ENCODE measurements around the gene MYO18B.

Gene MYO18B

DNA sequence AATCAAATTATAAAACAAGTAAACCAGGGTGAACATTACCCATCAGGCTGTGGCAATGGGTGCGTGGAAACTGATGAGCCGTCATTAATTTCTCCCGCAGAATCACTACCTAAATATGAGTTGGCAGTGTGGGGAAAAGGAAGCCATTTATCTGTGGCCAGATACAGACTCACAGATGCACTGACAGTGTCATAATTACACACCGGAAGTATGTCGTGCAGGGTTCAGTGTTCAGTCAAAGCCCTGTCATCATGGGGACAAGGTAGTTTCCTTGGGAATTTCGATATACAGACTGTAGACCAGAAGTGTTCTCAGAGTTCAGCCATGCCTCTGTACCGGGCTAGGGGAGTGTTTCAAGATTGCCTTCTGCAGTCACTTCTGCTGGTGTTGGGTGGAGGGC lies 308.1 kb downstream of the MYO18B start:
- DNase-seq (ENCODE audit: low read depth): no peak

DNA sequence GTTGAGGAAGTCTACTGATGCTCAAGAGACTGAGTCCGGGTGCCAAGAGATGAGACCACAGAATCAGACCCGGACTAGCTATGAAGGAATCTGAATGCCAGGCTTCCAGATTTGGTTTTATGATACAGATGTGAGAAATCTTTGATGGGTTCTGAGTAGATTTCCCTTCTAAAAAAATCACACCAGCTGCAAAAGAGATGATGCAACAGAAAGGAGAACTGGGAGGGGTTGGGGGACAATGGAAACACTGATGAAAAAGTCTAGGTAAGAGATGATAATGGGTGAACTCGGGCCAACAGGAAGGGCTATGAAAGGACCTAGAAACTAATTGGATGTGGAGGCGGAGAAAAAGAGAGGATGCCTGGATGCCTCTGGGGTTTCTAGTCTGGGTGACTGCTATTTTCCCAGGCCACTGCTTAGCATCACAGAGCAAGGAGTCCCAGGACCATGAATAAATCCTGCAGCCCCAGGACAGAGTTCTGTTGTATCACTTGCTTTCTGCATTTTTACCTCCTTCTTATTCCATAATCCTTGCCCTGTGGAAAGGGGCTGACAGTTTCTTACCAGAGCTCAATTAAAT lies 311.8 kb downstream of the MYO18B start:
- DNase-seq (ENCODE audit: low read depth): no peak

DNA sequence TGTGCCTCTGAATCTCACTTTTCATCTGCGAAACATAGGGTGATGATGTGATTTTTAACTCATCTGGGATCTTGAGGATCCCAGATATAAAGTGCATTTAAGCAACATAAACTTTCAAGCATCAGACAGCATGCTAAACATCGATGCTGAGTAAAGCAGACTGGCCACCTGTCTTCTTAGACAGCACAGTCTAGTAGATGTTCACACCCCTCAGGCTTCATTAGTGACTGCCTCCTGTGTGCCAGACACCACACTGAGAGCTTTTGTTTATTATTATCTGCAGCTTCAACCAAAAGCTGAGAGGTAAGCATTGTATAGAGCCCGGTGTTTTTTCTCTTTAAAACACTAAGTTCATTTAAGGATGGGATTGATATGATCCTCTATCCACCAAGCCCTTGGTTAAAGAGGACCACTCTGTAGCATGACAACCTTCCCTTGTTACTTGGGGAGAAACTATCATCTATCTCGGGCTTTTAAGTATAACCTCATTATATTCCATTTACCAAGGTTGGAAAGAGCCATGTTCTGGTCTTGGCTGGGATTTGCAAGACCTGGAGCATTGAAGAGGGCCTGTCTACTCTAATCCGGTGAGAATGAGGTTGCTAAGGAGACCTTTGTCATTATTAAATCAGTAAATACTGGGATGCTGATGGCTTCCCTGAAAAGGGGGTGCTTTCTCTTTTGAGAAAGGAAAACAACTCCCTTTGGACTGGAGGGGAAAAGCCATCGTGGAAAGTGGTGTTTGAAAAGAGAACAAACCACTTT lies 313.0 kb downstream of the MYO18B start:
- no peak for DNase-seq (ENCODE audit: low read depth)

DNA sequence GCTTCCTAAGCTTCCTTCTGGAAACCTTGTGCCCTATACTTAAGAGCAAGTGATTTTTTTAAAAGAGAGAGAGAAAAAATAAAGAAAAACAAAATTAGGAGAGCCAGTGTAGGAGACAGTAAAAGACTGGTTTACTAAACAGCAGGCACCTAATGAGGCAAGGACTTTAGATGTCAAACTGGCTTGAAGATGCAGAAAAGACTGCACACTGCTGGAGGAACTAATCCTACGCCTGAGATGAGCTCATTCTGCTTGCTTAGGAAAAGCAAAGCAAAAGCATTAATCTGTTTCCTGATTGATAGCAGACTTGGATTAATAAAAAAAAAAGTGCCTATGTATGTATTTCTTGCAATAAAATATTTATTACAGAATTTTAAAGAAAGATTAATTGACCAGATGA lies 313.7 kb downstream of the MYO18B start:
- DNase-seq (ENCODE audit: low read depth): no peak

DNA sequence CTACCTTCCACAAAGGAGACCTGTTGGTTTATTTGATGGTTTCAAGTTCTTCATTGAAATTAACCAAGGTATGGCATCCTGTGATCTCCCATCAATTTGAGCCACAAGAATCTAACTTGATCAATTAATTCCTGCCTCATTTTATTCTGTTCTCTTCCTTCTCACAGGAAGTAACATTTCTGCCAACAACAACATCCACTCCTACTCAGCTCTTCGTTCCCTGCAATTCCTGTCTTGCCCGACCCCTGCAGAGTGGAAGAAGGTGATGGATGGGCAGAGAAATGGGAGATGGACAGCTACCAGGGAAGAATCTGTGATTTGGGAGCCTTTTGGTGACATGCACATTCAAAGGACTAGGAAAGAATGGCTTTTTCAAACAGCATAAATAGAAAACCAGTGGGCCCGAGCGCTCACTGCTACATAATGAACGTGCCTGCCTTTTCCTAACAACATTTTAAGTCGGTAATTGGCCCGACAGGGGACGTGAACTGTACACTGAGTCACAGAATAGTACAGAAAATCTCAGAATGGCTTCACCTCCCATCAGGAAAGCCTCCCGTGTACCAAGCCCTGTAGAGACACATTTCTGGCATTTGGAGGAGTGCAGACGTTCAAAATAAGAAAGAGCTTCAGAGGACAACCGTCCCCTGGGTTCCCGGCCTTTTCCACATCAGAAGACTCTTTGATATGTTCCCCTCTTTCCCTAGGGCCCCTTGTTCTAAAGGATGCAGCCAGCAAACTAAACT lies 314.6 kb downstream of the MYO18B start:
- DNase-seq (ENCODE audit: low read depth): no peak

DNA sequence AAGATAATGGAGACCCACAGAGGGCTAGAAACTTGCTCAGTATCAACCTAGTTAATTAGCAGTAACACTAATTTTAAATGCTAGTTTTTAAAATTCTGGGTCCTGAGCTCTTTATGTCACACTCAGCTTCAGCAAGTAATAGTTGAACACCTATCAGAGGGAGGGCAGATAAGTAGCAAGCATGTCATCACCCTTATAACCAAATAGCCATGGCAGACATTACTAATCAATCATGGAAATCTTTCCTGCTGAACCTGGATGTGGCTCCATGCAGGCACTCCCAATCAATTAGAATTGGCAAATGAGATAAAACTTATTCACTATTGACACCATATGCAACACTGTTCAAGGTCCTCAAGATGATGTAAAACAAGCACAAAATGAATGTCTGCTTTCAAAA lies 315.7 kb downstream of the MYO18B start:
- DNase-seq (ENCODE audit: low read depth): no peak

DNA sequence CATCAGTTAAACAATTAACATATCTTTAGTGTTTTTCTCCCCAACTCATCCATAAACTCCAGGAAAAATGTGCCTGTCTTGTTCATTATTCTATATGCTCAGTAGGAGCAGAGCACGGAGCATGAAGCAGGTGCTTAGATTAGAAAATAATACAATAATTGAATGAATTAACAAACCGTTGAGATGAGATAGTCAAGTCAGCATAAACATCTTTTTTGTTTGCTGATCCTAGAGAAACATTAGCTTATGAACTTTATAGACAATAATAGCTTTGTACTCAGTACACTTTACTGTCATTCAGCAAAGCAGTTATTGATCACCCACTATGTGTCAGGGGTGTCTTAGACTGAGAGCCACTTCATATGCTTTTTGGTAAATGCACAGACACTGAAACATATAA lies 322.1 kb downstream of the MYO18B start:
- DNase-seq (ENCODE audit: low read depth): no peak

DNA sequence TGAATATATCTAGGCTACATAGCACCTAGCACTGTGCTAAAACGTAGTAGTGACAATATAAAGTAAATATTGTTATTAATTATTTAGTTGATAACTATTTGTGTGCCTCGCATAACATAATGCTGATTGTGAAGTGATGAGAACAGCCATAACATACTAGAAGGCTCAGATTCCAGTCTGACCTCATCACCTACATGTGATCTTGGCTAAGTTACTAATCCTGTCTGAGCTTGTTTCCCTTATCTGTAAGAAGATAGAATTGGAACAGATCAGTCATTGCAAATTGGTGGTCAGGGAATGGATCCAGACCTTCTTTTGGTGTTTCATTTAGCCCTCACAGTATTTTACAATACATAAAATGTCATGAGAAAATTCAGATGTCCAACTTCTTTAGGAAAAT lies 323.9 kb downstream of the MYO18B start:
- DNase-seq (ENCODE audit: low read depth): no peak

DNA sequence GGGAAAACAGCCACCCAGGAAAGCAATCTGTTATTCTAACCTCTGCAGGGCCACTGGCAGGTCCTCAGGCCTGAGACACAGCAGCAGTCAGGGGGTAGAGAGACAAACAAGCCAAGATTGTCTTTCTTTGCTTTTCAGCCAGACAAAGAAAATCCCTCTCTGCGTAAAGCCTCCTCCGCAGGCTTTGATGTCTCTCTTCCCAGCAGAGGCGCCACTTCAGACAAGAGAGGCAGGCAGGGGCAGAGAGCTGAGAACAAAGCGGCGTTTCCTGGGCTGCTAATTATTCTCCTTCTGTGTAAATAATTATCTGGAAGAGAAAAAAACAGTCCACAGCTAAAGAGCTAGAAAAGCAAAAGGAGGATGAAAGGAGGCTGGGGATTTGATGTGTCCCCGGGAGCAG lies 324.5 kb downstream of the MYO18B start:
- DNase-seq (ENCODE audit: low read depth): no peak

DNA sequence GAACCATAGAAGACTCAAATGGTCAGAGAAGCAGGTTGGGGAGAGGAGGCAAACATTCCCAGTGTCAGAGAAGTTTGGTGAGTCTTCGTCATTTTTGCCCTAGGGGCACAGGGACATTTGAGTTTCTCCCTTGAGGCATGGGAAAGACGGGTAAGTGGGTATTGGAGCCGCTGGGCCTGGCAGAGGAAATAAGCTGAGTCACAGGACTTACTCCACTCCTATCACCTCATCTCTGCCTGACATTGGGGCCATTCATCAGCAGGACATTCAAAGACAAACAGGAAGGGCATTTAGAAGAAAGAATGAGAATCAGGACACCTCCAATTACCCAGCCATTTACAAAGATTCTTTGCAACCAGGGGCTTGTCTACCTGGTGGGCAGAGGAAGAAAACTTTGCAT lies 326.6 kb downstream of the MYO18B start:
- DNase-seq (ENCODE audit: low read depth): no peak

DNA sequence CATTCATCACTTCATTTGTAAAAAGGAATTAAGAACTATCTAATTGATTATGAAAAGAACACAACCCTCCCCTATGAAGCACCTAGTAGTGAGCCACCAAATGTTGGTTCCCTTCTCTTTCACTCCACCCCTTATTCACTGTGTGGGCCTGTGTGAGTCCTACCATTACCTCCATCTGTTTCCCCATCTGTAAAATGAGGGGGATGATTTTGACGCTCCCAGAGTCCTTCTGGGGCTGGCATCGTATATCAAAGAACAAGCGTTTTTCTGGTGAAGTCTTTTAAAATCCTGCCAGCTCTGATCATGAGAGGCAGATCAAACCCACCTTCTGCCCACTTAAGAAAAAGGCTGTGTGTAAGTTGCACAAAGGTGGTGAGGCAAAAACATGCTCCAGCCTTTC lies 330.6 kb downstream of the MYO18B start:
- no peak for DNase-seq (ENCODE audit: low read depth)

DNA sequence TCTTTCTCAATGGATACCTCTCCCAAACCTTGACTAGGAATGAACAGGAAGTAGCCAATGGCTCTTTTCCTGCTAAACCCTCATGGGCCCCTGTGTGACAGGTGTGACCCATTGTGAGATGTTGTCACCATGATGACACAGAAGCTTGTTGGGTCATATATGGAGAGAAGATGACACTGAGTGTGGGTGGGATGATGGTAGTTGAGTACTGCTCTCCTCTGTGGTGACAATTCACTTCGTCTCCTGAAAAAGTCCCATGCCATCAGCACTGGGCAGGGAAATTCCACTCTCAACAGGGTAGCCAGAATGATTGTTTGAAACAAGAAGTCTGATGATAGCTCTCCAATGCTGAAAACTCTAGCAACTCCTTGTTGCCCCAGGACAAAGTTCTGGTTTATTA lies 333.3 kb downstream of the MYO18B start:
- no peak for DNase-seq (ENCODE audit: low read depth)

DNA sequence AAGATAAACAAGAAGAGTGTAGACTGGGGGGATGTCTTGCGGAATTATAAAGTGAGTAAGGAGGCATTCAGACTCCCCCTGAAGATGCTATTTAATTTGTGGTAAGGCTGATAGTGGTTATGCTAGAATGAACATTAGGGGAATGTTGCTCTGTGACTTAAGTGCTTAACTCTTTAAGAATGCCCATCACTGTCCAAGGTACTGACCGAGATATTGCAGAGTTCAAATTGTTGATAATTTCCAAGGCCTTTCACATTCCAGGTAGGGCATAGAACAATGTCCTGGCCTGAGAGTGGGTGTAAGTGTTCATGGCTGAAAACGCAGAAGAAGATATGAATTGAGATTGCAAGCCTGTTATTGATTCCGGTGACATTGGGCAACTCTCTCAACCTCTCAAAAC lies 337.0 kb downstream of the MYO18B start:
- DNase-seq (ENCODE audit: low read depth): no peak
